ENCODE measurements around the gene MAP3K15. TPM values are rescaled to one million over a fixed set of nuclear protein-coding genes. Genes with fewer than 3 reads are reported as not detected.

Gene MAP3K15
- total RNA-seq, 1 experiment from 2014 or later: 1.3 TPM

GRCh38 chrX:19443869-19444526 lies 71.3 kb downstream of the MAP3K15 start:
- ChIA-PET CTCF (interaction anchor here (1.7 kb wide), 1 partner anchor 61 kb away, joined by 4 read pairs; no protein-coding TSS in a partner anchor), POLR2A (no interaction called here), RAD21 (ENCODE audit: low non-redundant PET in 1 of 2, low total read pairs in 2 of 2, uncharacterized antibody in 2 of 2, unreplicated experiment in 2 of 2) (no interaction called here)
- TF ChIP-seq CBX3 (IDR thresholded peaks at IDR 0.05; ENCODE audit: low read depth) (no peak), POLR2AphosphoS5 (IDR thresholded peaks at IDR 0.05; ENCODE audit: low read depth, low read length) (no peak), FOSL1 (IDR thresholded peaks at IDR 0.05; ENCODE audit: low read depth) (no peak), SRF (IDR thresholded peaks at IDR 0.05; ENCODE audit: low read depth) (no peak), ZFX (IDR thresholded peaks at IDR 0.05) (no peak), ZNF274 (IDR thresholded peaks at IDR 0.05; ENCODE audit: low read depth, low read length) (no peak)
- Histone ChIP-seq H3K4me2 (ENCODE audit: low read length) (no peak overlapping the region), H3K27me3 (ENCODE audit: insufficient read depth, low read length) (no peaks in the 10 kb centered on the region), H3K9ac (ENCODE audit: low read length) (no peak overlapping the region), H3K27ac (ENCODE audit: low read depth, low read length) (no peak overlapping the region), H4K20me1 (ENCODE audit: insufficient read depth) (no peaks in the 10 kb centered on the region), H2AFZ (ENCODE audit: low read depth, low read length, poor library complexity, severe bottlenecking) (no peak overlapping the region), H3K9me3 (ENCODE audit: control insufficient read depth in 1 of 2, insufficient read depth in 1 of 2, low read depth in 1 of 2, low read length in 2 of 2) (no peaks in the 10 kb centered on the region), H3K79me2 (ENCODE audit: insufficient read depth, low read length) (no peaks in the 10 kb centered on the region), H3K4me1 (ENCODE audit: control insufficient read depth in 1 of 2, insufficient read depth in 2 of 2, low read length in 2 of 2) (no peaks in the 10 kb centered on the region), H3K36me3 (ENCODE audit: control insufficient read depth in 1 of 2, insufficient read depth in 2 of 2, low read length in 2 of 2) (no peaks in the 10 kb centered on the region), H3K9me2 (ENCODE audit: insufficient read depth) (no peaks in the 10 kb centered on the region), H3K4me3 (replicated peaks in 1 of 2; ENCODE audit: low read depth in 1 of 2, low read length in 2 of 2) (no peak overlapping the region)
- ATAC-seq (no peak), DNase-seq (ENCODE audit: low read depth, low spot score) (no peak)
- BruUV-seq (replicated peaks): no TSS peak
- intact Hi-C loops (cut with micrococcal nuclease): no loop called here

DNA sequence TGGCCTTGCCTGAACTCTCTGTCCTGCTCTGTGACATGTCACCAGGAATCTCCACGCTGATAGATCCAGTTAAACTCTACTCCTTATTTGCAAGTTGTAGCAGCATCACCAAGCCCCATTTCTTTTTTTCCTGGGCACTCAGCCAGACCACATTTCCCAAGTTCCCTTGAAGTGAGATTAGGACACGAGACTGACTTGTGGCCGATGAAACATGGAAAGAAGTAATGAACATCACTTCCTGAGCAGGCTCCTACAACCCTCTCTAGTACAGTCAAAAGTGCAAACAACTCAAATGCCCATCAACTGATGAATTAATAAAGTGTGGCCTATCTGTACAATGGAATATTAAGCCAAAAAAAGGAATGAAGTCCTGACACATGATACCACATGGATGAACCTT lies 74.6 kb downstream of the MAP3K15 start:
- intact Hi-C loops (cut with micrococcal nuclease): no loop called here
- POLR2A ChIA-PET: no interaction called here
- Histone ChIP-seq H4K20me1 (ENCODE audit: insufficient read depth) (no peaks in the 10 kb centered on the region), H3K9ac (ENCODE audit: low read length) (no peak overlapping the region), H2AFZ (ENCODE audit: low read depth, low read length, poor library complexity, severe bottlenecking) (no peak overlapping the region), H3K4me3 (replicated peaks in 1 of 2; ENCODE audit: low read depth in 1 of 2, low read length in 2 of 2) (no peak overlapping the region), H3K27me3 (ENCODE audit: insufficient read depth, low read length) (no peaks in the 10 kb centered on the region), H3K27ac (ENCODE audit: low read depth, low read length) (no peak overlapping the region), H3K79me2 (ENCODE audit: insufficient read depth, low read length) (no peaks in the 10 kb centered on the region), H3K4me2 (ENCODE audit: low read length) (no peak overlapping the region), H3K9me3 (ENCODE audit: control insufficient read depth in 1 of 2, insufficient read depth in 1 of 2, low read depth in 1 of 2, low read length in 2 of 2) (no peaks in the 10 kb centered on the region), H3K36me3 (ENCODE audit: control insufficient read depth in 1 of 2, insufficient read depth in 2 of 2, low read length in 2 of 2) (no peaks in the 10 kb centered on the region), H3K4me1 (ENCODE audit: control insufficient read depth in 1 of 2, insufficient read depth in 2 of 2, low read length in 2 of 2) (no peaks in the 10 kb centered on the region), H3K9me2 (ENCODE audit: insufficient read depth) (no peaks in the 10 kb centered on the region)
- ATAC-seq (no peak), DNase-seq (ENCODE audit: low read depth, low spot score) (no peak)
- RAD21 ChIA-PET (ENCODE audit: low non-redundant PET in 1 of 2, low total read pairs in 2 of 2, uncharacterized antibody in 2 of 2, unreplicated experiment in 2 of 2): no interaction called here
- CTCF ChIA-PET: no interaction called here
- BruUV-seq (replicated peaks): no TSS peak
- TF ChIP-seq ZBTB33 (IDR thresholded peaks at IDR 0.05; ENCODE audit: extremely low read depth, insufficient replicate concordance, low read length): no peak
- TF ChIP-seq EGR1 (IDR thresholded peaks at IDR 0.05; ENCODE audit: low read depth): no peak
- no peak for TF ChIP-seq CTCF (IDR thresholded peaks at IDR 0.05 in 2 of 3, conservative IDR thresholded peaks at IDR 0.05 in 1 of 3; ENCODE audit: borderline replicate concordance in 1 of 3, insufficient read depth in 1 of 3, low read depth in 2 of 3, low read length in 2 of 3)
- TF ChIP-seq ELF1 (IDR thresholded peaks at IDR 0.05; ENCODE audit: borderline replicate concordance, low read depth): no peak
- TF ChIP-seq SRF (IDR thresholded peaks at IDR 0.05; ENCODE audit: low read depth): no peak
- TF ChIP-seq, protein P1, sequence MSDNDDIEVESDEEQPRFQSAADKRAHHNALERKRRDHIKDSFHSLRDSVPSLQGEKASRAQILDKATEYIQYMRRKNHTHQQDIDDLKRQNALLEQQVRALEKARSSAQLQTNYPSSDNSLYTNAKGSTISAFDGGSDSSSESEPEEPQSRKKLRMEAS (IDR thresholded peaks at IDR 0.05): no peak
- TF ChIP-seq FOSL1 (IDR thresholded peaks at IDR 0.05; ENCODE audit: low read depth): no peak
- TF ChIP-seq EZH2 (IDR thresholded peaks at IDR 0.05): no peak
- TF ChIP-seq ZNF274 (IDR thresholded peaks at IDR 0.05; ENCODE audit: low read depth, low read length): no peak
- no peak for TF ChIP-seq CBX3 (IDR thresholded peaks at IDR 0.05; ENCODE audit: low read depth)
- no peak for TF ChIP-seq RAD21 (IDR thresholded peaks at IDR 0.05; ENCODE audit: low read depth)
- no peak for TF ChIP-seq TCF7L2 (IDR thresholded peaks at IDR 0.05; ENCODE audit: borderline replicate concordance, extremely low read depth, insufficient read depth, insufficient read length)
- no peak for TF ChIP-seq POLR2AphosphoS5 (IDR thresholded peaks at IDR 0.05; ENCODE audit: low read depth, low read length)
- TF ChIP-seq SP1 (IDR thresholded peaks at IDR 0.05; ENCODE audit: low read depth): no peak

Measured in HCT116 (cell line).